ENCODE data around the gene DNAJC30.

Gene DNAJC30

GRCh38 chr7:73633323-73633722 is 49.9 kb downstream of the DNAJC30 start:
- in situ Hi-C loops (cut with HindIII; ENCODE audit: low sequenced_read_pairs), result no loop called here
- no peak for DNase-seq (ENCODE audit: low read depth, low spot score)
- TF ChIP-seq CTCF (IDR thresholded peaks at IDR 0.05; ENCODE audit: low read depth, low read length), result no peak
- no peak overlapping the region for H3K4me3 ChIP-seq (ENCODE audit: low read depth, low read length)

- H3K4me3 ChIP-seq (ENCODE audit: low read depth, low read length), result no peak overlapping the region
- no peak for DNase-seq (ENCODE audit: low read depth, low spot score)
- in situ Hi-C loops (cut with HindIII; ENCODE audit: low sequenced_read_pairs), result no loop called here
- TF ChIP-seq CTCF (IDR thresholded peaks at IDR 0.05; ENCODE audit: low read depth, low read length), result no peak
These were observed 51.7 kb downstream of the DNAJC30 start for GRCh38 chr7:73631558-73631957.
